H1 (cell line): ENCODE data around the gene FRMD3. TPM values are rescaled to one million over a fixed set of nuclear protein-coding genes. Genes with fewer than 3 reads are reported as not detected.

ENCODE experiments used
- CBX8 ChIP-seq: fragments of 300-800, 300-1000 bp; sonication (generic); IDR thresholded peaks from 2 replicates; pipeline ENCODE4 v1.7.1; 2016; ENCODE audit warnings: low read depth, low read length, borderline replicate concordance
- CHD1 ChIP-seq: IDR thresholded peaks from 2 replicates; pipeline ENCODE4 v1.6.1; 2012; ENCODE audit warnings: low read depth, low read length, improper control_type of control experiment
- EP300 ChIP-seq, 2 experiments: IDR thresholded peaks; 1 replicate in 1 of 2; 2 replicates in 1 of 2; pipeline ENCODE4 v1.6.1; 2011 to 2012; ENCODE audit warnings: low read depth in 2 of 2, low read length in 2 of 2, mild to moderate bottlenecking in 2 of 2, borderline replicate concordance in 1 of 2, inconsistent platforms in 1 of 2, moderate library complexity in 1 of 2
- USF2 ChIP-seq: IDR thresholded peaks from 2 replicates; pipeline ENCODE4 v1.6.1; 2011; ENCODE audit warnings: low read length, improper control_type of control experiment
- YY1 ChIP-seq: IDR thresholded peaks from 2 replicates; pipeline ENCODE4 v1.6.1; 2011; ENCODE audit warnings: low read depth, mild to moderate bottlenecking, low read length
- polyA plus RNA-seq, 7 experiments: library from polyadenylated mRNA; depleted of rRNA in 3 of 7; stranded (reverse) in 5 of 7; unstranded in 2 of 7; fragments of >200 nt in 5 of 7; fragments of 200-250 nt in 2 of 7; gene quantifications; 1 replicate in 5 of 7; 2 replicates in 1 of 7; 4 replicates in 1 of 7; pipeline versions ENCODE4 v1.2.1 to v1.2.3, GENCODE V29; 2011 to 2013; ENCODE audit warnings: missing spikeins in 2 of 7, mixed read lengths in 2 of 7
- total RNA-seq: library from RNA; stranded (reverse); fragmentation: NEBNext Ultra II Directional; extraction: Animal tissue kit (Norgen Biotek cat#: 25700); gene quantifications from 2 replicates; pipeline ENCODE4 v1.2.1, GENCODE V29; 2021

FRMD3 gene
- total and polyA plus RNA-seq, 2 of the 8 experiments (the other 6 are each of a cell fraction or from before 2014, with no cell fraction given) = 0.15 to 1.4 TPM

- TF ChIP-seq EP300 (IDR thresholded peaks at IDR 0.05; ENCODE audit: borderline replicate concordance in 1 of 2, low read depth in 2 of 2, low read length in 2 of 2) (no peak), YY1 (no peak), CBX8 (no peak), CHD1 (no peak), USF2 (no peak)
These were observed 23.4 kb downstream of the FRMD3 start (continued) for GRCh38 chr9:83514767-83515166.
